Activated gamma-delta T cell treated with Interleukin-2 at 50 U/mL for 16 hours (primary cell): Measurements from ENCODE around the gene SLC33A1.
"Not testable (repeated sequence)": the region's sequence is repeated elsewhere in the genome, so short reads cannot be mapped to it uniquely, and the experiment has no call there.

Source experiments
- DNase-seq: peaks from one replicate; pipeline ENCODE4 v3.0.0-alpha.2; 2020

The SLC33A1 gene

DNA sequence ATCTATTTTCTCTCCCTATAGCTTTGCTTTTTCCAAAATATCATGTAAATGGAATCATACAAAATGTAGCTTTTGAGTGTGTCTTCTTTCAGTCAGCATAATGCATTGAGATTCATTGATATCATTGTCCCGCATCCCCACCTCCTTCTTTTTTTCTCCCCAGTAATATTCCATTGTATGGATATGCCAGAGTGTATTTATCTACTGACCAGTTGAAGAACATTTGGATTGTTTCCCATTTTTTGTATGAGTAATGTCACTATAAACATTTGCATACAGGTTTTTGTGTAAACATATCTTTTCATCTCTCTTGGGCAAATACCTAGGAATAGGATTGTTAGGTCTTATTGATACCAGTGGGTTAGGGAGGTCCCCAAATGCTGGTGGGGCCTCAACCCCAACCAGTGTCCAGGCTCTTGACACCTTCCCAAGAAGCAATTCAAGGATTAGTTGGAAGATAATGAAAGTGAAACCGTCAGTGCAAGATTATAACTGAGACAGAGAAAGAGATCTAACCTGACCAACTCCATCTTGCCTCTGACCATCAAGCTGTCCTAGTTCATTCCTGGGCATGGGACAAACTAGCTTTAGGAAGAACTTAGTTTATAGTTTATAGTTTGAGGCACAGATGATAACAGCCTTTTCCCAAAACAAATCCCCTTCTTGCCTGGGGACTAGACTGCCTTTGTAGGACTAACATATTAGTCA lies 7.4 kb upstream of the SLC33A1 start:
- no peak for DNase-seq

- not testable (repeated sequence) for DNase-seq
These were observed 6.2 kb upstream of the SLC33A1 start for GRCh38 chr3:155860424-155860823.

DNA sequence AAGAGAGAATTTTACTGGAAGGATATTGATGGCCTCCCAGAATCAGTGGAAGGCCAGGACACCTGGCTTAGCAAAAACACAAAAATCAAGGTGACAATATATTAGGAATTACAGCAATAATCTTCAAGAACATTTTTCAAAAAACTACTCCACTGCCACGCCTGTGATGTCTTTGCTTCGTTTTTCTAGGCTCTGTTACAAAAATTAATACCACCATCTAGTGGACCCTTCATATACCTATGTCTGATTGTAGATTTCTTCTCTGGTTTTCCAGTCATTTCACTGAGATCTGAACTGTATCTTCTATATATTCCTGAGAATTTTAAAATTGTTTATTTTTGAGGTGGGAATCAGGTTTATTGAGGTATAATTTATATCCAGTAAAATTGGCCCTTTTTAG lies 5.6 kb upstream of the SLC33A1 start:
- DNase-seq: no peak

GRCh38 chr3:155853214-155854140 lies 750 bp downstream of the SLC33A1 start:
- DNase-seq: peak; percentile 19

DNA sequence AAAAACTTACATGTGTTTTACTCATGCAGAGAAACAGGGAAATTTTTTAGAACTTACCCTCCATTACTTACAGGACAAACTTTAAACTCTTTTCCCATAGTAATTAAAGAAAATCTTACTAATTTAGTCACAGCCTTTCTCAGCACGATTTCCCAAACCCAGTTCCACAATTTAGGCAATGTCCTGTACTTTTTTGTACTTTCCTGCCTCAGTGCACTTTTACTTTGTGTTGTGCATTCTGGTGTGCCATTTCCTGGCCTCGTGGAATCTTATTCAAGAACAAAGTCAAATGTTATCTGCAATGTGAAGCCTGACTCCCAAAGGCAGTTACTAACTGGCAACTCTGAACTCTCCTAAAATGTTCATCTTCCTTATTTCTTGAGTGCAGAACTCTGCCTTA lies 1.9 kb downstream of the SLC33A1 start:
- no peak for DNase-seq

DNA sequence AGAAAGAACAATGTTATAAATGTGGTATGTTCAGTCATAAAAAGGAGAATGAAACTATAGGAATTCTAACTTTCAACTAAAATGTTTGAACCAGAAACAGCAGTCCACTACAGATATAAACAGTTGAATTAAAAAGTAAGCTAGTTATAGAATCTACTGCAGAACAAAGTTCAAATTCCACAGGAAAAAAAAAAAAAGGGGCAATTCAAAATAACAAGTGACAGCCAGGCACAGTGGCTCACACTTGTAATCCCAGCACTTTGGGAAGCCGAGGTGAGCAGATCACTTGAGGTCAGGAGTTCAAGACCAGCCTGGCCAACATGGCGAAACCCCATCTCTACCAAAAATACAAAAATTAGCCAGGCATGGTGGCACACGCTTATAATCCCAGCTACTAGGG lies 4.8 kb downstream of the SLC33A1 start:
- DNase-seq: not testable (repeated sequence)

- DNase-seq: no peak
These were observed 6.2 kb downstream of the SLC33A1 start for GRCh38 chr3:155847993-155848392.

DNA sequence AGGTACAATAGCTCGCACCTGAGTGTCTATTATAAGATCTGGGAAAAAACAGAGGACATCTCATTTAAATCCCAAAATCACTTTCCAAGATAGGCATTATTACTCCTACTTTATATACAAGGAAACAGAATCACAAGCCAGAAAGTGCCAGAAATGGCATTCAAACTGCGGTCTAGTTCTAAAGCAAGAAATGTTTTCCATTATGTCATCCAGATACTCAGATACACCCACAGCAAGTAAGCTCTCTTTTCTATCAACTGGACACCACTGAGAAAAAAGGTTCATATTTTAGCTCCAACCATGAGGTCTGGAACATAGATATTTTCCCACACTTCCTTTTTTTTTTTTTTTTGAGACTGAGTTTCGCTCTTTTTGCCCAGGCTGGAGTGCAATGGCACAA lies 8.1 kb downstream of the SLC33A1 start:
- no peak for DNase-seq

DNA sequence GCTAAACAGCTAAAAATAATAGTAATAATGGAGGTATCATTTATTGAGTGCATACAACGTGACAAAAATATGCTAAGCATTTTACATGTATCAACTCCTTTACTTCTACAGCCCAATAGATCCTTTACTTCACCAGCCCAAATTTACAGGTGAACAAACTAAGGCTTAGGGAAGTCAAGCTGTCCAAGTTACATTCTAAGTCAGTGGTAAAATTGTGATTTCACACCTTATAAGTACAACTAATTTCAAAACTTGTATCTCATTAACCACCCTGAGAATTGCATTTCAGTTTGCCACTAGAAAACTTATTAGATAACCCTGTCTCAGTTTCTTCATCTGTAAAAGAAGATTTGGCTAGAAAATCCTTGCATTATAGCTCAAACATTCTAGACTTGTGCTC lies 10.7 kb downstream of the SLC33A1 start:
- no peak for DNase-seq

DNA sequence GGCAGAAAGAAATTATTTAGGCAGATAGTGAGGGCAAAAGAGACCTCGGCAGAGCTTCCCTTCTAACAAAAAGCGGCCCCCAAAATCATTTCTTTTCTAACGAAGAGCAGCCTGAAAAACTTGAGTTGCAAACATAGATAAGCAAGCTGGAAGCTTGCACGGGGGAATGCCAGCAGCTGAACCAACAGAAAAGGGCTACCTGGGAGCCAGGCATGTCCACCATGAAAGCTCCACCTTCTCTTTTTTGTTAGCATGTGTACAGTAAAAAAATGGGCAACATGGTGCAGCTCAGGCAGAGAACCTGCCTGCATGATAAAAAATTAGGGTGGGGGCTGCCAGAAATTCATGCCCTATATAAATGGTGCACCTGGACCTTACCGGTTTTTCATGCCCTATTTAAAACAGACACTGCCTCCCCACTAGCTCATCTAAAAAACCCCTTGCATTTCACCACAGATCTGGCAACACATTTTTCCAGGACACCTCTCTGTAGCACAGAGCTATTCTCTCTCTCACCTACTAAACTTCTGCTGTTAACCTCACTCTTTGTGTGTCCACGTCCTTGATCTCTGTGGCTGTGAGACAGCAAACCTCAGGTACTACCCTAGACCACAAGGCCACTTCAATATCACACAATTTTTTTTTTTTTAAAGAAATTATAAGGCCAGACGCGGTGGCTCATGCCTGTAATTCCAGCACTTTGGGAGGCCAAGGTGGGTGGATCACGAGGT lies 18.7 kb downstream of the SLC33A1 start:
- no peak for DNase-seq

DNA sequence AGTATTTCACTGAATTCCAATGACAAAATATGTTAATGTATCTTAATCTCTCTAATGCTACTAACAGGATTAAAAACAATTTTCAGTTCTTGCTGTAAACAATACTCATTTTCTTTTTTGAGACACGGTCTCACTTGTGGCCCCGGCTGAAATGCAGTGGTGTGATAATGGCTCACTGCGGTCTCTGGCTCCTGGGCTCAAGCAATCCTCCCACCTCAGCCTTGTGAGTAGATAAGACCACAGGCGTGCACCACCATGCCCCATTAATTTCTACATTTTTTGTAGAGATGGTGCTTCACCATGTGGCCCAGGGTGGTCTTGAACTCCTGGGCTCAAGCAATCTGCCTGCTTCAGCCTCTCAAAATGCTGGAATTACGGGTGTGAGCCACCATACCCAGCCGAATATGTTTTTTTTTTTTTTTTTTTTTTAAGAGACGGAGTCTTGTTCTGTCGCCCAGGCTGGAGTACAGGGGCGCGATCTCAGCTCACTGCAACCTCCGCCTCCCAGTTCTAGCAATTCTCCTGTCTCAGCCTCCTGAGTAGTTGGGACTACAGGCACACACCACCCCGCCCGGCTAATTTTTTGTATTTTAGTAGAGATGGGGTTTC lies 25.6 kb downstream of the SLC33A1 start:
- DNase-seq: not testable (repeated sequence)

GRCh38 chr3:155815030-155815545 lies 39.1 kb downstream of the SLC33A1 start:
- DNase-seq: no peak

DNA sequence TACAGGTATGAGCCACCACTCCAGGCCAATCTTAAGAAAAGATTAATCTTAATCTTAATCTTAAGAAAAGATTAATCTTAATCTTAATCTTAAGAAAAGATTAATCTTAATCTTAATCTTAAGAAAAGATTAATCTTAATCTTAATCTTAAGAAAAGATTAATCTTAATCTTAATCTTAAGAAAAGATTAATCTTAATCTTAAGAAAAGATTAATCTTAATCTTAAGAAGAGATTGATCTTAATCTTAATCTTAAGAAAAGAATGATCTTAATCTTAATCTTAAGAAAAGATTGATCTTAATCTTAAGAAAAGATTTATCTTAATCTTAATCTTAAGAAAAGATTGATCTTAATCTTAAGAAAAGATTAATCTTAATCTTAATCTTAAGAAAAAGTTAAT lies 41.0 kb downstream of the SLC33A1 start:
- DNase-seq: not testable (repeated sequence)

DNA sequence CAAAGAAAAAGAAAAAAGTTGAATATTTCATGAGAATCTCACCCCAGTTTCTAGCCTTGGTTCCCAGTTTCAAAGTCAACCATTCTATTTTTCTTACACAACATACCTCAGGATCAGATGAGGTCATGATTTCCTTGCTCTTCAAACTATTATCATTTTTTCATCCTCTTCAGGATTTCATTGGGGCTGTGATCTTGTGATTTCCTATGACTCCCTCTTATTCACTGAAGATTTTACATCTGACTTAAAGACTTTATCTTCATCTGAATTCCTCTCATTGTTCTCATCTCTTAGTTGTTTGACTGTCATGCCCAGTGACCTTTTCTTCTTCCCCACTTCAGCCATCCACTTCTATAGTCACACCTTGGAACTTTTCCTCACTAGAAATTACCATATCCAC lies 45.0 kb downstream of the SLC33A1 start:
- no peak for DNase-seq

- DNase-seq: no peak
These were observed 46.4 kb downstream of the SLC33A1 start for GRCh38 chr3:155807823-155808222.

DNA sequence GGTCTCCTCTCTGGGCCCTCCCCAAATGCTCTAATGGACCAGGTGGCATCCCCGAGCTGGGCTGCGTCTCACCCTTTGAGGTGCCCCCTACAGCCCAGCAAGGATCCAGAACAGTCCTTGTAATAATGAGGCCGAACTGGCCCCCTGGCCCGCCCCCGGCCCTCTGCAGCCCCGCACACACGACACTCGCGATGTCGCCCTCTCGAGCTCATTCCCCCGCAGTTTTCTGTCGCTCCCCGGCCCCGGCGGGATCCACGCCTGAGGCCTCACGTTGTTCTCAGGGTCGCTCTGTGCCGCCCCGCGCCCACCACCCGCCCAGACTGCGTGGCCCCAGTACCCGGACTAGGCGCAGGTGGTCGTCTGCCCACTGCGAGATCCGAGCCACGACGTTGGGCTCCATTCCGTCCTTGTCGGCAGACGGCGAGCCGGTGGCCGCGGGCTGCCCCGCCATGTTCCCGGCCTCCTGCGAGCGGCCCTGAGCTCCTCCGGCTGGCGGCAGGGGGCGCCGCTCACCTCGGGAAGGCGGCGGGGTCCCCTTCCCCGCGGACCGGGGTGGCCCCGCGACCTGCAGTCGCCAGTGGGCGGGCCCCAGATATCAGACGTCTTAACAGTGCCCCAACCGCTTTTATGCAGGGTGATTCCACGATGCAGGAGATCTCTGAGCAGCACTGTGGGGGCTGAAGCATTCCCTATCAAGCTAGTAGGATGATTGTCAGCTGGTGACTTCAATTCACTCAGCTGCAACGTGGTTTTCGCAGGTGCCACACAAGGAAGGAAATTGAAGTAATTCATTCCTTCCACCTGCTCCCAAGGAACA lies 48.2 kb downstream of the SLC33A1 start, which contains the start of gene C3orf33:
Gene C3orf33 (minus strand): TSS at position 477 of the 817 bp plus-strand sequence. CDS start 26 bp downstream, at position 451.
- peak; percentile 73 for DNase-seq

GRCh38 chr3:155805204-155805801 lies 48.9 kb downstream of the SLC33A1 start:
- DNase-seq: no peak

DNA sequence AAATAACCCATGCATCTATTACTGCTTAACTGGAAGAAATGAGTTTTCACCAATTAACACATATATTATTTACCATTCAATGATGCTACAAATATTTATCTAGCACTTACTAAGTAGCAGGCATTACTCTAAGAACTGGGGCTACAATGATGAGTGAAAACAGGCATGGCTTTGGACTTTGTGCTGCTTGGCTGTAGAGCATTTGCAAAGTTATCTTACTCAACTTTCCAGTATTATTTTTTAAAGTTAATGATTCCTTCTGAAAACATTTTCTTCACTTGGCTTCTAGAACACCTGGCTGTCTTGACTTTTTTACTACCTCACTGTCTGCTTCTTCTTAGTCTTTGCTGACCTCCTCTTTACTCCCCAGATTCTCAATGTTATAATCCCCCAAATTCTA lies 49.9 kb downstream of the SLC33A1 start:
- DNase-seq: no peak

GRCh38 chr3:155792532-155792931 lies 61.7 kb downstream of the SLC33A1 start:
- no peak for DNase-seq

- DNase-seq: no peak
These were observed 63.0 kb downstream of the SLC33A1 start for GRCh38 chr3:155791190-155791589.

- DNase-seq: no peak
These were observed 63.8 kb downstream of the SLC33A1 start for GRCh38 chr3:155790272-155790925.
